GM19467 (cell line): ENCODE measurements around the gene LYRM9.
"Not testable (repeated sequence)": the region's sequence is repeated elsewhere in the genome, so short reads cannot be mapped to it uniquely, and the experiment has no call there.

Source experiments
- ATAC-seq: cut with Tn5 transposase; IDR thresholded peaks from one replicate; pipeline ENCODE4 v1.9.1; 2021; ENCODE audit warnings: mild to moderate bottlenecking, moderate library complexity; ENCODE audit not compliant: unreplicated experiment

LYRM9 gene

GRCh38 chr17:27878776-27879562, 14.2 kb downstream of the LYRM9 start:
- ATAC-seq: no peak

GRCh38 chr17:27873746-27874145, 19.4 kb downstream of the LYRM9 start:
- no peak for ATAC-seq

GRCh38 chr17:27873211-27873610, 20.0 kb downstream of the LYRM9 start:
- no peak for ATAC-seq

- ATAC-seq: no peak
Observed at GRCh38 chr17:27872776-27873175, 20.4 kb downstream of the LYRM9 start.

- ATAC-seq: no peak
Observed at GRCh38 chr17:27871407-27871806, 21.8 kb downstream of the LYRM9 start.

GRCh38 chr17:27870345-27870744, 22.8 kb downstream of the LYRM9 start:
- ATAC-seq: no peak

- no peak for ATAC-seq
Observed at GRCh38 chr17:27868565-27868964, 24.6 kb downstream of the LYRM9 start.

- no peak for ATAC-seq
Observed at GRCh38 chr17:27862840-27863239, 30.3 kb downstream of the LYRM9 start.

- no peak for ATAC-seq
Observed at GRCh38 chr17:27862004-27862403, 31.2 kb downstream of the LYRM9 start.

GRCh38 chr17:27860971-27861664, 32.0 kb downstream of the LYRM9 start:
- no peak for ATAC-seq

- ATAC-seq: no peak
Observed at GRCh38 chr17:27858621-27859305, 34.4 kb downstream of the LYRM9 start.

GRCh38 chr17:27856676-27857432, 36.3 kb downstream of the LYRM9 start:
- ATAC-seq: no peak

- no peak for ATAC-seq
Observed at GRCh38 chr17:27855454-27855853, 37.7 kb downstream of the LYRM9 start.

- no peak for ATAC-seq
Observed at GRCh38 chr17:27854163-27854562, 39.0 kb downstream of the LYRM9 start.

- no peak for ATAC-seq
Observed at GRCh38 chr17:27853091-27853490, 40.1 kb downstream of the LYRM9 start.

- ATAC-seq: no peak
Observed at GRCh38 chr17:27849474-27850185, 43.5 kb downstream of the LYRM9 start.

- no peak for ATAC-seq
Observed at GRCh38 chr17:27848931-27849330, 44.2 kb downstream of the LYRM9 start.

GRCh38 chr17:27846808-27847307, 46.3 kb downstream of the LYRM9 start:
- not testable (repeated sequence) for ATAC-seq

- ATAC-seq: no peak
Observed at GRCh38 chr17:27846042-27846655, 47.0 kb downstream of the LYRM9 start.
